Left lobe of liver (tissue), 2 donors: Measurements from ENCODE around the gene PIF1. TPM values are rescaled to one million over a fixed set of nuclear protein-coding genes. Genes with fewer than 3 reads are reported as not detected.
"Not testable (repeated sequence)": the region's sequence is repeated elsewhere in the genome, so short reads cannot be mapped to it uniquely, and the experiment has no call there.

Experiments used
- ATAC-seq: fragments of 200-7000 bp; cut with Tn5 transposase; one replicate; pipeline ENCODE4 v1.9.1; 2020; ENCODE audit warnings: mild to moderate bottlenecking, moderate library complexity
- DNase-seq: peaks from one replicate; pipeline ENCODE4 v3.0.0-alpha.2; 2020; ENCODE audit warnings: low spot score
- total RNA-seq: library from RNA; stranded (reverse); gene quantifications from one replicate; pipeline ENCODE4 v1.2.1, GENCODE V29; 2021
- donor health status: DM: no; HTN: no; CAD: no; lungs with moderate emphysema.
- donor health status: DM: no; HTN: yes; CAD: no.

PIF1 gene
- total RNA-seq, 1 donor from 2014 or later: 0.93 TPM

- no peak for DNase-seq
- ATAC-seq: no peak
Observed at GRCh38 chr15:64813075-64813474, 12.4 kb downstream of the PIF1 start.

- ATAC-seq: no peak
- DNase-seq: no peak
Observed at GRCh38 chr15:64810497-64811326, 14.7 kb downstream of the PIF1 start.

GRCh38 chr15:64809649-64810496 lies 15.6 kb downstream of the PIF1 start:
- peak; percentile 83 for DNase-seq

GRCh38 chr15:64808785-64809453 lies 16.5 kb downstream of the PIF1 start:
- DNase-seq (no peak), ATAC-seq (no peak)

More at GRCh38 chr15:64809649-64810496, 15.6 kb downstream of the PIF1 start:
- peak; percentile 96 for ATAC-seq

GRCh38 chr15:64807751-64808222 lies 17.7 kb downstream of the PIF1 start:
- DNase-seq: no peak
- no peak for ATAC-seq

- DNase-seq: no peak
- no peak for ATAC-seq
Observed at GRCh38 chr15:64807051-64807749, 18.2 kb downstream of the PIF1 start.

- no peak for ATAC-seq
- no peak for DNase-seq
Observed at GRCh38 chr15:64806509-64806908, 18.9 kb downstream of the PIF1 start.

GRCh38 chr15:64804619-64805018 lies 20.8 kb downstream of the PIF1 start:
- DNase-seq (no peak), ATAC-seq (no peak)

- DNase-seq (no peak), ATAC-seq (no peak)
Observed at GRCh38 chr15:64803526-64803925, 21.9 kb downstream of the PIF1 start.

- ATAC-seq (no peak), DNase-seq (no peak)
Observed at GRCh38 chr15:64800476-64800875, 25.0 kb downstream of the PIF1 start.

- DNase-seq, ATAC-seq: not testable (repeated sequence)
Observed at GRCh38 chr15:64798905-64799304, 26.5 kb downstream of the PIF1 start.

GRCh38 chr15:64795921-64796320 lies 29.5 kb downstream of the PIF1 start:
- not testable (repeated sequence) for DNase-seq, ATAC-seq

GRCh38 chr15:64795299-64795698 lies 30.1 kb downstream of the PIF1 start:
- DNase-seq, ATAC-seq: not testable (repeated sequence)

- ATAC-seq (no peak), DNase-seq (no peak)
Observed at GRCh38 chr15:64792282-64792681, 33.2 kb downstream of the PIF1 start.

GRCh38 chr15:64791401-64791800 lies 34.0 kb downstream of the PIF1 start:
- ATAC-seq (peak; percentile 62), DNase-seq (no peak)

GRCh38 chr15:64783796-64784195 lies 41.7 kb downstream of the PIF1 start:
- DNase-seq (peak; percentile 64), ATAC-seq (peak; percentile 56)

GRCh38 chr15:64782751-64783150 lies 42.7 kb downstream of the PIF1 start:
- DNase-seq: peak; percentile 71
- ATAC-seq: peak; percentile 87

- DNase-seq (peak; percentile 70), ATAC-seq (peak; percentile 81)
Observed at GRCh38 chr15:64781299-64781698, 44.1 kb downstream of the PIF1 start.

- ATAC-seq: no peak
- DNase-seq: no peak
Observed at GRCh38 chr15:64780600-64781156, 44.8 kb downstream of the PIF1 start.

- DNase-seq (no peak), ATAC-seq (no peak)
Observed at GRCh38 chr15:64779630-64780029, 45.8 kb downstream of the PIF1 start.
